K562 (cell line): Measurements from ENCODE around the gene TBC1D2. TPM values are rescaled to one million over a fixed set of nuclear protein-coding genes. Genes with fewer than 3 reads are reported as not detected.

ENCODE experiments used
- ATAC-seq: fragments of 200-7000 bp; cut with Tn5 transposase; 3 replicates; pipeline ENCODE4 v1.9.1; 2020; ENCODE audit warnings: moderate library complexity
- BruUV-seq: library from RNA; stranded (reverse); fragments of 400-500 nt; replicated peaks from 2 replicates; lab custom pipeline; 2021; lab: Mats Ljungman, UMichigan
- CTCF ChIA-PET: fragments of 300-600 bp; formaldehyde crosslinking; extraction: SDS; loops from one replicate; lab custom pipeline; 2021; ENCODE audit warnings: low intra/inter-chr PET ratio; lab: Yijun Ruan, JAX
- POLR2A ChIA-PET: fragments of 300-600, 350-650 bp; sonication (Branson Sonifier 250); formaldehyde crosslinking; extraction: SDS; loops from one replicate; lab custom pipeline; 2021; ENCODE audit warnings: antibody characterized with exemption, inconsistent platforms; lab: Yijun Ruan, JAX
- DNase-seq, 4 experiments: peaks; one replicate each; pipeline versions ENCODE4 v3.0.0 to v3.0.0-alpha.2; 2011 to 2018; ENCODE audit warnings: low spot score in 3 of 4, mixed read lengths in 3 of 4; ENCODE audit errors: extremely low read depth in 1 of 4
- FAIRE-seq: peaks from 2 replicates; lab custom pipeline; 2011; peaks lifted over from hg19 to GRCh38; lab: Jason Lieb, UNC
- H2AFZ ChIP-seq: 2 replicates; pipeline ENCODE4 v1.6.0; 2011; ENCODE audit warnings: low read depth, low read length, control low read depth, inconsistent platforms
- H3K27ac ChIP-seq: fragments of 200-600 bp; 3 replicates; pipeline ENCODE4 v1.8.0; 2011; ENCODE audit warnings: low read depth, mild to moderate bottlenecking, control low read depth, inconsistent platforms, low read length, moderate library complexity, mixed read lengths; ENCODE audit errors: extremely low read depth
- H3K27me3 ChIP-seq, 2 experiments: fragments of 300-600 bp in 1 of 2; 2 replicates in 1 of 2; 3 replicates in 1 of 2; pipeline versions ENCODE4 v1.6.0 to v1.8.0; 2011; ENCODE audit warnings: inconsistent platforms in 2 of 2, low read length in 2 of 2, mild to moderate bottlenecking in 1 of 2, mixed read lengths in 1 of 2, moderate library complexity in 1 of 2; ENCODE audit not compliant: control insufficient read depth in 2 of 2, insufficient read depth in 2 of 2
- H3K36me3 ChIP-seq: fragments of 300-600 bp; 3 replicates; pipeline ENCODE4 v1.8.0; 2011; ENCODE audit warnings: mild to moderate bottlenecking, low read length, inconsistent platforms; ENCODE audit not compliant: control insufficient read depth, insufficient read depth
- H3K4me1 ChIP-seq, 2 experiments: fragments of 200-600 bp in 1 of 2; replicated peaks in 1 of 2; 2 replicates in 1 of 2; 3 replicates in 1 of 2; pipeline versions ENCODE4 v1.5.1 to v1.8.0; 2011; ENCODE audit warnings: inconsistent platforms in 2 of 2, low read length in 2 of 2, mild to moderate bottlenecking in 1 of 2, mixed read lengths in 1 of 2, moderate library complexity in 1 of 2; ENCODE audit not compliant: control insufficient read depth in 2 of 2, insufficient read depth in 2 of 2
- H3K4me2 ChIP-seq: 2 replicates; pipeline ENCODE4 v1.6.1; 2011; ENCODE audit warnings: low read length, control low read depth, inconsistent platforms, mixed read lengths; ENCODE audit not compliant: insufficient read depth
- H3K4me3 ChIP-seq: fragments of 200-600 bp; sonication (generic), shearing (Covaris generic); 2 replicates; pipeline ENCODE4 v1.5.1; 2016; ENCODE audit warnings: control low read depth, inconsistent platforms
- H3K79me2 ChIP-seq: fragments of 200-600 bp; 3 replicates; pipeline ENCODE4 v1.8.0; 2011; ENCODE audit warnings: low read length, inconsistent platforms; ENCODE audit not compliant: control insufficient read depth, insufficient read depth
- H3K9ac ChIP-seq, 2 experiments: 2 replicates each; pipeline versions ENCODE4 v1.6.0 to v1.6.1; 2011; ENCODE audit warnings: low read depth in 2 of 2, low read length in 2 of 2, control low read depth in 1 of 2, inconsistent platforms in 1 of 2, mild to moderate bottlenecking in 1 of 2, mixed read lengths in 1 of 2; ENCODE audit not compliant: insufficient read depth in 1 of 2
- H3K9me1 ChIP-seq: one replicate; pipeline ENCODE4 v1.6.0; 2011; ENCODE audit warnings: inconsistent platforms, mild to moderate bottlenecking, low read length, moderate library complexity; ENCODE audit not compliant: control insufficient read depth, insufficient read depth
- H3K9me3 ChIP-seq: replicated peaks from 2 replicates; pipeline ENCODE4 v1.5.1; 2011; ENCODE audit warnings: low read depth, low read length, inconsistent platforms; ENCODE audit not compliant: control insufficient read depth, insufficient read depth
- H4K20me1 ChIP-seq: replicated peaks from 2 replicates; pipeline ENCODE4 v1.6.1; 2011; ENCODE audit warnings: low read length, inconsistent platforms, mixed read lengths; ENCODE audit not compliant: control insufficient read depth, insufficient read depth
- BHLHE40 ChIP-seq: IDR thresholded peaks from 2 replicates; pipeline ENCODE4 v1.6.1; 2011; ENCODE audit warnings: low read length, improper control_type of control experiment
- PYGO2 ChIP-seq: fragments of 450-650 bp; IDR thresholded peaks from 2 replicates; pipeline ENCODE4 v1.6.1; 2016; ENCODE audit warnings: mild to moderate bottlenecking, missing genetic modification characterization, moderate library complexity, missing compliant biosample characterization
- USF1 ChIP-seq: sonication (generic); formaldehyde crosslinking; IDR thresholded peaks from 2 replicates; pipeline ENCODE4 v1.9.0; 2022; ENCODE audit warnings: mild to moderate bottlenecking, missing genetic modification reagents
- USF2 ChIP-seq: sonication (generic); formaldehyde crosslinking; IDR thresholded peaks from 2 replicates; pipeline ENCODE4 v1.5.0; 2020; ENCODE audit warnings: missing genetic modification reagents
- YY1 ChIP-seq, 3 experiments: IDR thresholded peaks; 2 replicates each; pipeline ENCODE4 v1.6.1; 2011; ENCODE audit warnings: low read length in 2 of 3, mild to moderate bottlenecking in 2 of 3, moderate library complexity in 2 of 3, borderline replicate concordance in 1 of 3, control low read depth in 1 of 3, low read depth in 1 of 3; ENCODE audit not compliant: insufficient read depth in 3 of 3, insufficient replicate concordance in 2 of 3, control insufficient read depth in 1 of 3, insufficient read length in 1 of 3; ENCODE audit errors: extremely low read depth in 1 of 3
- ZNF395 ChIP-seq: fragments of 200-800 bp; sonication (Bioruptor generic); IDR thresholded peaks from 2 replicates; pipeline ENCODE4 v1.6.1; 2017; ENCODE audit warnings: missing genetic modification characterization, missing compliant biosample characterization
- ZNF696 ChIP-seq: fragments of 250-450 bp; sonication (Bioruptor Pico); conservative IDR thresholded peaks from 2 replicates; pipeline ENCODE4 v1.4.0; 2020; ENCODE audit warnings: mild to moderate bottlenecking, moderate library complexity
- WGBS: fragments of 100-300 bp; shearing (Covaris generic); methylation state at CpG from one replicate; pipeline ENCODE4 v1.1.6; 2016; ENCODE audit warnings: low coverage, mixed read lengths; ENCODE audit not compliant: insufficient coverage; ENCODE audit errors: missing lambda C conversion rate; 5-methylcytosine and 5-hydroxymethylcytosine counted together
- in situ Hi-C: fragments of 300-500 bp; cut with MboI; formaldehyde crosslinking; loops from 4 replicates; pipeline ENCODE4 v1.15.0; 2018; ENCODE audit warnings: inconsistent platforms, mixed read lengths
- intact Hi-C: fragments of 100-400 bp; cut with micrococcal nuclease; formaldehyde crosslinking; loops from 2 replicates; pipeline ENCODE4 v1.14.2; 2022
- polyA plus RNA-seq, 8 experiments: library from polyadenylated mRNA; depleted of rRNA in 4 of 8; stranded (reverse) in 5 of 8; unstranded in 3 of 8; fragments of >200 nt; fragmentation: Nextera tagmentation in 2 of 8; fragmentation: Illumina TruSeq in 1 of 8; extraction: Ambion mirVana in 2 of 8; extraction: Trizol in 1 of 8; gene quantifications; 2 replicates each; pipeline versions ENCODE4 v1.2.1 to v1.2.3, GENCODE V29; 2011 to 2014; ENCODE audit warnings: inconsistent platforms in 1 of 8, missing spikeins in 1 of 8
- total RNA-seq, 7 experiments: library from RNA; depleted of rRNA in 6 of 7; stranded (reverse); fragments of >200 nt in 6 of 7; fragmentation: Illumina TruSeq in 2 of 7; extraction: Trizol in 2 of 7; gene quantifications; 2 replicates each; pipeline versions ENCODE4 v1.2.1 to v1.2.3, GENCODE V29; 2011 to 2021; ENCODE audit warnings: low replicate concordance in 1 of 7
- TF ChIP-seq, protein P1 (sequence below): sonication (generic); formaldehyde crosslinking; IDR thresholded peaks from 2 replicates; pipeline ENCODE4 v1.8.0; 2022; ENCODE audit warnings: missing genetic modification reagents, mild to moderate bottlenecking, moderate library complexity, borderline replicate concordance

TBC1D2 gene
- total and polyA plus RNA-seq, 9 of the 15 experiments (the other 6 are each of a cell fraction or from before 2014, with no cell fraction given) = 0.10 to 7.0 (median 2.5) TPM

DNA sequence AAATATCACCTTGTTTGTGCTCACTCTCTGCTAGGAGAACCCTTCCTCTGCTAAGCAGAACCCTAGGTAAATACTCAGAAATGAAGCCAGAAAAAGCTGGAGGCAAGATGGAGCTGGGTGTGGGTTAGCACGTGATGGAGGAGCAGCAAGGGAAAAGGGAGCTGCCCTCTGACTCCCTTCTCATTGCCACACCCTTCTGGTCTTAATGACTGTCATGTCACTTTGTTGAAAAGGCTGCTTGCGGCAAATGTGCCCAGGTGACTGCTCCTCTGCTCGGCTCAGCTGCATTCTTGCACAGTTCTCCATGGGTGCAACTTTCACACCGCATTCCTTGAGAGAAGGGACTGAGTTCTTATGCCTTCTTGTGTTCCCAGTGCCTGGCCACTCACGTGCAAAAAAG is 36.4 kb upstream of the TBC1D2 start:
- TF ChIP-seq, protein P1, sequence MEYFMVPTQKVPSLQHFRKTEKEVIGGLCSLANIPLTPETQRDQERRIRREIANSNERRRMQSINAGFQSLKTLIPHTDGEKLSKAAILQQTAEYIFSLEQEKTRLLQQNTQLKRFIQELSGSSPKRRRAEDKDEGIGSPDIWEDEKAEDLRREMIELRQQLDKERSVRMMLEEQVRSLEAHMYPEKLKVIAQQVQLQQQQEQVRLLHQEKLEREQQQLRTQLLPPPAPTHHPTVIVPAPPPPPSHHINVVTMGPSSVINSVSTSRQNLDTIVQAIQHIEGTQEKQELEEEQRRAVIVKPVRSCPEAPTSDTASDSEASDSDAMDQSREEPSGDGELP (CRISPR knock-in tag) = no peak
- TF ChIP-seq ZNF696 = no peak
- peak in 1 of 3 experiments; percentile 45 for TF ChIP-seq YY1 (IDR thresholded peaks at IDR 0.05; ENCODE audit: borderline replicate concordance in 1 of 3, control insufficient read depth in 1 of 3, extremely low read depth in 1 of 3, insufficient read depth in 3 of 3, insufficient read length in 1 of 3, insufficient replicate concordance in 2 of 3, low read depth in 1 of 3, low read length in 2 of 3)
- 0 out of 2 replicates have a peak, but pooled peaks have one; percentile 32 for TF ChIP-seq USF2 (CRISPR knock-in tag)
- TF ChIP-seq BHLHE40 = peak; percentile 82
- TF ChIP-seq USF1 (CRISPR knock-in tag) = peak; percentile 68
- no peak for TF ChIP-seq PYGO2 (tag)
- no peak for TF ChIP-seq ZNF395 (CRISPR knock-in tag)
- Histone ChIP-seq H4K20me1 (no peaks in the 10 kb centered on the region), H3K79me2 (no peaks in the 10 kb centered on the region), H3K27ac (no peak overlapping the region), H2AFZ (peak overlapping the region; percentile 69), H3K9me1 (no peaks in the 10 kb centered on the region), H3K4me1 (peaks cover 9 to 15% of the 10 kb centered on the region in 2 experiments), H3K9ac (no peak overlapping the region), H3K9me3 (no peaks in the 10 kb centered on the region), H3K4me2 (peak overlapping the region; percentile 26), H3K27me3 (no peaks in the 10 kb centered on the region), H3K36me3 (no peaks in the 10 kb centered on the region), H3K4me3 (no peak overlapping the region)
- BruUV-seq = no TSS peak
- ChIA-PET CTCF (no interaction called here), POLR2A (interaction anchor here (1.1 to 1.3 kb wide), 2 partner anchors 8 to 11 kb away, joined by 3 to 6 read pairs; no protein-coding TSS in a partner anchor)
- in situ Hi-C loops = no loop called here
- ATAC-seq = peak; percentile 36
- intact Hi-C loops = no loop called here
- peak; percentile 64 for FAIRE-seq
- WGBS = 12% methylated on average over 5 of the region's 5 CpGs
- DNase-seq = peak in 3 of 4 experiments; percentile 27 to 50 (median 38)
